BLaER1 (cell line): Measurements from ENCODE around the gene CLMN.

ENCODE experiments used
- H3K27ac ChIP-seq: shearing (Covaris generic); formaldehyde crosslinking; 2 replicates; pipeline ENCODE4 v1.8.1; 2022
- H3K27me3 ChIP-seq: shearing (Covaris generic); formaldehyde crosslinking; 2 replicates; pipeline ENCODE4 v1.8.1; 2022
- H3K36me3 ChIP-seq: shearing (Covaris generic); formaldehyde crosslinking; 2 replicates; pipeline ENCODE4 v1.8.1; 2022
- H3K4me1 ChIP-seq: shearing (Covaris generic); formaldehyde crosslinking; 2 replicates; pipeline ENCODE4 v1.8.1; 2022
- H3K4me2 ChIP-seq: shearing (Covaris generic); formaldehyde crosslinking; 2 replicates; pipeline ENCODE4 v1.8.1; 2022
- H3K4me3 ChIP-seq: shearing (Covaris generic); formaldehyde crosslinking; 2 replicates; pipeline ENCODE4 v1.8.1; 2022
- H3K9ac ChIP-seq: shearing (Covaris generic); formaldehyde crosslinking; 2 replicates; pipeline ENCODE4 v1.8.1; 2022
- H3K9me3 ChIP-seq: shearing (Covaris generic); formaldehyde crosslinking; 2 replicates; pipeline ENCODE4 v1.8.1; 2022
- H4K20me1 ChIP-seq: shearing (Covaris generic); formaldehyde crosslinking; 2 replicates; pipeline ENCODE4 v1.8.1; 2022
- Cebpa-rat ChIP-seq: shearing (Covaris generic); IDR thresholded peaks from 2 replicates; pipeline ENCODE4 v1.8.1; 2022

The CLMN gene

DNA sequence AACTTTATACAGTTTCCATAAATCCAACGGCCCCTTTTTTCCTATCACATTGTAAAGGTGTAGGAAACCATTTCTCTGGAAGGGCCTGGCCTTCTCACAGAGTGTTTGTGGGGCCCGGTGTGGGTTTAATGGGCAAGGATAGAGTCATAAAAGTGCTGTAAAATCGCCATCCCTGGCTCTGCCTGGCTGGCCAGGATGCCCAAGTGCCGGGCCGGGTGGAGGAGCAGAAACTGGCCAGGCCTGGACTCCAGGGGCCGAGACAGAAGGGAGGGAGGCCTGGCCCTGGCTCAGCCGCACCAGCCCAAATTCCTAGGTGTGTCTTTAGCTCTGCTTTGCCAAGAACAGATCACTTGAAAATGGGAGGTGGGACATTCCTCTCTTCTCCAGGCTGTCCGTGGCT lies 85.3 kb downstream of the CLMN start:
- Histone ChIP-seq H3K36me3 (no peaks in the 10 kb centered on the region), H3K4me2 (peak overlapping the region; percentile 87), H3K4me3 (no peak overlapping the region), H3K9me3 (peaks cover 12% of the 10 kb centered on the region; the same call in 1 of the 2 replicates), H3K27me3 (no peaks in the 10 kb centered on the region), H4K20me1 (no peaks in the 10 kb centered on the region), H3K4me1 (peaks cover 82% of the 10 kb centered on the region), H3K27ac (peak overlapping the region; percentile 54), H3K9ac (peak overlapping the region; percentile 64; the same call in 1 of the 2 replicates)
- no peak for TF ChIP-seq Cebpa-rat

DNA sequence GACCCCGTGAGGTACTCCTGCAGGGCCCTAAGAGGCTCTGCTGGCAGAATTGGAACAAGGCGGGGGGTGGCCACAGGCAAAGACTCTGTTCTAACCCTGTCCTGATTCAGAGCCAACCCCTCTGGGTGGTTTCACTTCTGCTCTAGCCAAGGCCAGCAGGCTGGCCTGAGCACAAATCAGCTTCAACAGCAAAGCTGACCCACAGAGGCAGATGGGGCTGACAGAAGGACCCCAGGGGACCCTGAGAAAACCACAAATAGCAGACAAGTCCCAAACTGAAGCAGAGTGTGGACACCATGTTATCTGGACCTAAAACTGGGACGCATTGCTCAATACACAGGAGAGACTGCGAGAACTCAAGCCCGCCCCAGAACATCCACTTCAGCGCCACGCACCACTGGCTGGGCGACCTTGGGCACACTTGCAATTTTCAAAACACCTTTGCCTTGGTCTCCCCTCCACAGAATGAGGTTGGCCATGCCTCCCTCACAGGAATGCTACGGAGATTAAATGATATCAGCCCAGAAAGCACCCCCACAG lies 85.9 kb downstream of the CLMN start:
- peak; percentile 93 for TF ChIP-seq Cebpa-rat
- H3K9ac ChIP-seq, result peak overlapping the region; percentile 64; the same call in 1 of the 2 replicates
- peaks cover 82% of the 10 kb centered on the region for H3K4me1 ChIP-seq
- no peaks in the 10 kb centered on the region for H4K20me1 ChIP-seq
- H3K27me3 ChIP-seq, result no peaks in the 10 kb centered on the region
- H3K27ac ChIP-seq, result peak overlapping the region; percentile 54
- peak overlapping the region; percentile 7 for H3K4me3 ChIP-seq
- peak overlapping the region; percentile 87 for H3K4me2 ChIP-seq
- peaks cover 10% of the 10 kb centered on the region; the same call in 1 of the 2 replicates for H3K9me3 ChIP-seq
- H3K36me3 ChIP-seq, result no peaks in the 10 kb centered on the region

DNA sequence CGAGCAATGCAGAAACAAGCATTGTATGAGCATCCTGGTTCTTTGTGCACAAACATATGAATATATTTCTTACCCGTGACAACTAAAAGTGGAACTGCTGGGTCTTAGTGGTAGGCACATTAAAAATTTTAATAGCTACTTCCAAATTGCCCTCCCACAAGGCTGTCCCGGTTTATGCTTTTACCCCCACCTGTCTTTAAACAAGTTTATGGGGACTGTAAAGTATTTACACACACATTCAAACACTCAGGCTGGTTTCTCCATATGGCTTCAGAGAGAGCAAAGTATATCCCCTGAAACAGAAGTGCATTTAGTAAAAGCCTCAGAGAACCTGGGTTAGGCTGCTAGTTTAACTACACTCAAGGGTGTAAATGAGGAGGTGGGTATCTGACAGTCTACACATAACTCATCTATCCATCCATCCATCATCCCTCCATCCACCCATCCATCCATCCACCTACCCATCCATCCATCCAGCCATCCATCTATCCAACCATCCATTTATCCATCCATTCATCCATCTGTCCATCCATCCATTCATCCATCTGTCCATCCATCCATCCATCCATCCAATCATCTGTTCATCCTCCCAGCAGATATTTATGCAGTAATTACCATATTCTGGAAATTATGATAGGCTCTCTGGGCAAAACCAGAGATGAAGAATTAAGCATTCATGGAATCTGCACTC lies 86.7 kb downstream of the CLMN start:
- Histone ChIP-seq H3K4me2 (peak overlapping the region; percentile 87), H3K27me3 (no peaks in the 10 kb centered on the region), H3K4me1 (peaks cover 82% of the 10 kb centered on the region), H3K9me3 (peaks cover 3% of the 10 kb centered on the region; the same call in 1 of the 2 replicates), H4K20me1 (no peaks in the 10 kb centered on the region), H3K9ac (no peak overlapping the region), H3K27ac (no peak overlapping the region), H3K4me3 (no peak overlapping the region), H3K36me3 (no peaks in the 10 kb centered on the region)
- TF ChIP-seq Cebpa-rat, result no peak

- no peak for TF ChIP-seq Cebpa-rat
- Histone ChIP-seq H3K36me3 (no peaks in the 10 kb centered on the region), H3K9me3 (no peaks in the 10 kb centered on the region), H3K4me3 (no peak overlapping the region), H3K27ac (no peak overlapping the region), H3K4me1 (peaks cover 81% of the 10 kb centered on the region), H3K4me2 (peak overlapping the region; percentile 8; the same call in 1 of the 2 replicates), H3K27me3 (no peaks in the 10 kb centered on the region), H4K20me1 (no peaks in the 10 kb centered on the region), H3K9ac (no peak overlapping the region)
Measured at GRCh38 chr14:95231966-95232633, 87.6 kb downstream of the CLMN start.

DNA sequence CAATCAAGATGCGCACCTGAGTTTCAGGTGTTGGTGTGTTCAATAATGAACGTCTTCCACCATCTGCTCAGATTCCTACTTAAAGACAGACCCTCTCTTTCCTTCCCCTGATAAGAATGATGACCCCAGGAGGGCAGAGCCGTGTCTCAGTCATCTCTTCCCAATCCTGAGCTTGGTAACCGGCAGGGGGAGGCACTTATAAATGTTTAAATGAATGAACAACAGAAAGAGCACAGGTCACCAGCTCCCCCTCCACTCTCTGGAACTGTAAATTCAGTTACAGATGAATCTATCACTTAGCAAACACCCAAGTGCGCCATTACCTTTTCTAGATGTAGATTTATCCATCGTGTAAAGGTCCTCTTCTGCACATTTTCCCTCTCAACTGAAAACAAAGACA lies 90.0 kb downstream of the CLMN start:
- H3K9me3 ChIP-seq, result no peaks in the 10 kb centered on the region
- H4K20me1 ChIP-seq, result no peaks in the 10 kb centered on the region
- TF ChIP-seq Cebpa-rat, result no peak
- H3K9ac ChIP-seq, result no peak overlapping the region
- H3K4me2 ChIP-seq, result no peak overlapping the region
- H3K4me3 ChIP-seq, result no peak overlapping the region
- H3K27me3 ChIP-seq, result no peaks in the 10 kb centered on the region
- peaks cover 81% of the 10 kb centered on the region for H3K4me1 ChIP-seq
- no peaks in the 10 kb centered on the region for H3K36me3 ChIP-seq
- H3K27ac ChIP-seq, result no peak overlapping the region

DNA sequence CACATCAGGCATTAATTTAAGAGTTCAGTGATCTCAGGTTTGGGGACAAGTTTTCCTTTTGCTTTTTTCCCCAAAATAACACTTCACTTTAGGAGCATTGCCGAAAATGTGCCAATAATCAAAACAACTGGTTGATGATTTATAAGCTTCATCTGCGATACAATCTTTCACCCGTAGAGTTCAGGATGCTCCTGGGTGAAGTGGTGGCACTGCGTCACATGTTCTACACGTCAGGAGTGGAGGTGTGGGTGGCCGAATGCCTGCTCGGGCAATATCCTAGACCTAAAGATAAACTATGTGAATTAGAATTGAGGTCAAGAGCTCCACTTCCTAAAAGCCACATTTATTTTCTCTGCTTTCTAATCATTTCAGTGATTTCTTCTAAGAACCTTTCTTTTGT lies 91.5 kb downstream of the CLMN start:
- H3K36me3 ChIP-seq, result no peaks in the 10 kb centered on the region

DNA sequence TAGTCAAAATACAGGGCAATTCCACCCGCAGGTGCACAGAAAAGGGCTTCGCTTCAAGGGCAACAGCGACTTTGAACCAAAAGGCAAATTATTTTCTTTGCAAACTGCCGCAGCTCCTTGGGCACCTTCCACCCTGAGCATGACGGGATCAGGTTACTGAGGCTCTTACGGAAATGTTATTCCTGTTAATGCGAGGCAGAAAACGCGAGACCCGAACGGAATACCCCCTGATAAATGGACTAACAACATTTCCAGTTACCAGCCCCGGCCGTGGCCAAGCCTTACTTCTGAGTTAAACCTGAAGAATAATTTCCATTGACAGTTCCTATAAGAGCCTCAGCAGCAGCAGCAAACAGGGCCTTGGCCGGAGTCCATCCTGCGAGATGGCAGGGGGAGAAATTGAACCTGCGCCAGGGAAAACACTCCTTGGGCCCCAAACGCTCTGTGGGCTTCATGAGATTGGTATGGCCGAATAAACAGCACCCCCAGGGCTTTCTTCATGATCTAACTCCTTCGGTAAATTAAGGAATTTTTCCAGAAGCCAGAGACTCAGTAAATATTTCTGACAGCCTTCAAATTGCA lies 92.3 kb downstream of the CLMN start:
- Histone ChIP-seq H3K27ac (no peak overlapping the region), H3K27me3 (no peaks in the 10 kb centered on the region), H3K4me2 (peak overlapping the region; percentile 41), H3K9ac (no peak overlapping the region), H3K9me3 (no peaks in the 10 kb centered on the region), H3K4me1 (peaks cover 67% of the 10 kb centered on the region), H3K4me3 (no peak overlapping the region), H3K36me3 (no peaks in the 10 kb centered on the region), H4K20me1 (no peaks in the 10 kb centered on the region)
- TF ChIP-seq Cebpa-rat, result no peak

More for the DNA sequence above, 91.5 kb downstream of the CLMN start:
- Histone ChIP-seq H3K4me2 (peak overlapping the region; percentile 34), H3K9me3 (no peaks in the 10 kb centered on the region), H3K27ac (no peak overlapping the region), H3K27me3 (no peaks in the 10 kb centered on the region), H3K9ac (no peak overlapping the region), H4K20me1 (no peaks in the 10 kb centered on the region), H3K4me3 (no peak overlapping the region), H3K4me1 (peaks cover 76% of the 10 kb centered on the region)
- no peak for TF ChIP-seq Cebpa-rat

DNA sequence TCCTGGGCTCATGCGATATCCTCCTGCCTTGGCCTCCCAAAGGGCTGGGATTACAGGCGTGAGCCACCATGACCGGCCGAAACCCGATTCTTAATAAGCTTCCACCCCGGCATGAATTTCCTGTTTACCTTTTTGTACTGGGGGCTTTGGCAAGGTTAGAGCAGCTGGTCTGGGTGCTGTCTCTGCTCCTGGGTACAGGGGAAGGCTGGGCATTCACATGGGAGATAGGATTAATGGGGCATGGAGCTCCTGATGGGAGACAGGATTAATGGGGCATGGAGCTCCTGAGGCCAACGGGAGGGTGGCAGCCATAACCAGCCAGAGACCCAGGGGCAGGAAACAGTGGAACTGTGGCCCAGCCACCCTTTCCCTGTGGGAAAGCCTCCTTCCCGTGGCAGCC lies 92.9 kb downstream of the CLMN start:
- Histone ChIP-seq H3K36me3 (no peaks in the 10 kb centered on the region), H3K4me3 (no peak overlapping the region)

DNA sequence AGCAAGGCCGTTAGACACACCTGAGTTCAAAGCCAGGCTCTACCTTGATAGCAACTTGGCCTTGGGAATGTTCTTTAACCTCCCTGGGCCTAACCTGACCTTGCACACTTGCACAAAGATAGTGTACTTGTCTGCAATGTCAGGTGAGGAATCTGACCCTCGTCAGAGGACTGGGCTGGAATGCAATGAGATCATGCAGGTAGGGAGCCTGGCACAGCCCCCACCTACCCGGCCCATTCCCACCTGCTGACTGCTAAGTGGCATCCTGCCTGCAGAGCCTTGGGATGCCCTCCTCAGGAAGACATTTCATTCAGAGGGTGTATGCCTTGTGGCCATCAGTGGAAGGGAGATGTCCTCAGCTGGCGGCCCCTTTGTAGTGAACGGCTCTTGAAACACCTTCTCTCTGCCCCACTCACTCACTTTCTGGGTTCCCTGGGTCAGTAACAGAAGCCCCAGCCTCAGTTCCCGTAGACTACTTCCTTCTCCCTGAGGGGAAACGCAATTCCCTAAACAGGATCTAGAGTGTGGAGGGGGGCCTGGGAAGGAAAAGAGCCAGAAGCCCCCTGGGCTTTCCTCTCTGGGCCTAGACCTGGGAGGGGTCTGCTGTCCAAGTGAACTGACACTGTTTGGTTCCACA lies 94.3 kb downstream of the CLMN start:
- H3K27me3 ChIP-seq, result no peaks in the 10 kb centered on the region
- no peak overlapping the region for H3K4me3 ChIP-seq
- H4K20me1 ChIP-seq, result no peaks in the 10 kb centered on the region
- no peak overlapping the region for H3K9ac ChIP-seq
- H3K27ac ChIP-seq, result no peak overlapping the region
- H3K9me3 ChIP-seq, result no peaks in the 10 kb centered on the region
- peaks cover 7% of the 10 kb centered on the region; the same call in 1 of the 2 replicates for H3K36me3 ChIP-seq
- peaks cover 56% of the 10 kb centered on the region for H3K4me1 ChIP-seq
- TF ChIP-seq Cebpa-rat, result no peak
- peak overlapping the region; percentile 41 for H3K4me2 ChIP-seq

More for the DNA sequence above, 92.9 kb downstream of the CLMN start:
- Histone ChIP-seq H3K27me3 (no peaks in the 10 kb centered on the region), H3K9me3 (no peaks in the 10 kb centered on the region), H3K4me1 (peaks cover 62% of the 10 kb centered on the region), H3K9ac (no peak overlapping the region), H4K20me1 (no peaks in the 10 kb centered on the region), H3K4me2 (peak overlapping the region; percentile 41), H3K27ac (no peak overlapping the region)
- no peak for TF ChIP-seq Cebpa-rat
